GM20431 (cell line): ENCODE results near the gene LEAP2.

ENCODE experiments used
- in situ Hi-C: fragments of 300-500 bp; cut with MseI, MboI; formaldehyde crosslinking; loops from one replicate; pipeline ENCODE4 v1.15.0; 2020; ENCODE audit warnings: low sequenced_read_pairs; ENCODE audit not compliant: unreplicated experiment

Gene LEAP2

GRCh38 chr5:132873119-132873929 lies at the start of gene LEAP2:
Gene LEAP2 (plus strand): TSS chr5:132873668. CDS start chr5:132873695, 27 bp downstream.
- in situ Hi-C loops: no loop called here

GRCh38 chr5:132824426-132824825 lies 49.0 kb upstream of the LEAP2 start:
- in situ Hi-C loops: no loop called here

- in situ Hi-C loops: loop anchor here (25.0 kb wide), 1 partner anchor 438 kb away; no protein-coding TSS in a partner anchor
These were observed 48.2 kb upstream of the LEAP2 start for GRCh38 chr5:132825033-132825833.

GRCh38 chr5:132825834-132826391 lies 47.6 kb upstream of the LEAP2 start:
- in situ Hi-C loops: loop anchor here (25.0 kb wide), 1 partner anchor 439 kb away; no protein-coding TSS in a partner anchor

GRCh38 chr5:132826424-132827082 lies 46.9 kb upstream of the LEAP2 start:
- in situ Hi-C loops: loop anchor here (25.0 kb wide), 1 partner anchor 439 kb away; no protein-coding TSS in a partner anchor

GRCh38 chr5:132827943-132828673 lies 45.4 kb upstream of the LEAP2 start:
- in situ Hi-C loops: loop anchor here (25.0 kb wide), 1 partner anchor 441 kb away; no protein-coding TSS in a partner anchor

- in situ Hi-C loops: loop anchor here (25.0 kb wide), 1 partner anchor 442 kb away; no protein-coding TSS in a partner anchor
These were observed 44.5 kb upstream of the LEAP2 start for GRCh38 chr5:132828846-132829494.

- in situ Hi-C loops: loop anchor here (25.0 kb wide), 1 partner anchor 443 kb away; no protein-coding TSS in a partner anchor
These were observed 43.6 kb upstream of the LEAP2 start for GRCh38 chr5:132829742-132830435.

GRCh38 chr5:132830436-132831094 lies 42.9 kb upstream of the LEAP2 start, which contains the start of gene SHROOM1:
Gene SHROOM1 (minus strand): TSS chr5:132830647. CDS start chr5:132826140, 4,507 bp downstream.
- in situ Hi-C loops: loop anchor here (25.0 kb wide), 1 partner anchor 443 kb away; no protein-coding TSS in a partner anchor

GRCh38 chr5:132831095-132831860 lies 42.2 kb upstream of the LEAP2 start:
- in situ Hi-C loops: loop anchor here (25.0 kb wide), 1 partner anchor 444 kb away; no protein-coding TSS in a partner anchor

- in situ Hi-C loops: loop anchor here (25.0 kb wide), 1 partner anchor 445 kb away; no protein-coding TSS in a partner anchor
These were observed 40.9 kb upstream of the LEAP2 start for GRCh38 chr5:132832612-132833011.

GRCh38 chr5:132834057-132834456 lies 39.4 kb upstream of the LEAP2 start:
- in situ Hi-C loops: loop anchor here (25.0 kb wide), 1 partner anchor 447 kb away; no protein-coding TSS in a partner anchor

GRCh38 chr5:132836852-132837251 lies 36.6 kb upstream of the LEAP2 start:
- in situ Hi-C loops: loop anchor here (25.0 kb wide), 1 partner anchor 450 kb away; no protein-coding TSS in a partner anchor

GRCh38 chr5:132837868-132838267 lies 35.6 kb upstream of the LEAP2 start:
- in situ Hi-C loops: loop anchor here (25.0 kb wide), 1 partner anchor 451 kb away; no protein-coding TSS in a partner anchor

- in situ Hi-C loops: loop anchor here (25.0 kb wide), 1 partner anchor 451 kb away; no protein-coding TSS in a partner anchor
These were observed 34.8 kb upstream of the LEAP2 start for GRCh38 chr5:132838516-132839282.
